ENCODE measurements around the gene FPGT.
"Not testable (repeated sequence)": the region's sequence is repeated elsewhere in the genome, so short reads cannot be mapped to it uniquely, and the experiment has no call there.

FPGT gene

DNA sequence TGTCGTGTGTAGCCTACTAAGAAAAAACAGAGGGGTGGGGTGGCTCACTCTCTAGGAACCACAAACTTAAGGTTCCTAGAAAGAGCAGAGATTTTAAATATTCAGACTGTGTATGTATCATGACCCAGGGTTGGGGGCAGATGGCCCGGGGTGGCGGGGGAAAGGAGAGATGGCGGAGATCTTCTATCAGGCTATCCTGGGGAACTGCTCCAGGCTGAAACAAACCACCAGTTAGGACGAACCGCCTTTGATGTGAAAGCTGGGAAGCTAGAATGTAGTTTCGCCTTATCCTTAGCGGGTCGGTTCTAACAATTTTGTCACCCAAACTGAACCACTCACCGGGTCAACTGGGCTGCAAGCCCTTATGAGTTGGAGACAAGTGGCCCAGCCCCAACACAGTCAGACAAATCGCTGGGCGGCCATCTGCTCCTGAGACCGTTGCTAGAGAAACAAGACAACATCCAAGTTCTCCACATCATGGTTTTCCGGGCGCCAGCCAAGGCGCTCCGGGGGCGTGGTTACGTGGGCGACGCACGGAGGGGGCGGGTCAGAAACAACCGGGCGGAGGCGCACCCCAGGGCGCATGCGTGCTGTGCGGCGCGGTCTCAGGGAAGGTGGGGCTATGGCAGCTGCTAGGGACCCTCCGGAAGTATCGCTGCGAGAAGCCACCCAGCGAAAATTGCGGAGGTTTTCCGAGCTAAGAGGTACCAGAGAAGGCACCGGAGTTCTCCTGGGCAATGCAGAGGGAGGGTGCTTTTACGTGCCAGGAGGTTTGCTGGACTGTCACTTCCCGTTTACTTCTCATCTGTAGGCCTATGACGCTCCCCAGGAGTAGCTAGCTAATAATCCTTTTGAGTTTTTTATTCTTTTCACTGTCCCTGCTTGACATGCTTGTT, at the start of gene FPGT, which contains the start of gene LRRIQ3:
Gene FPGT, plus strand, starts transcription at position 586 of the 896 bp plus-strand sequence. Its CDS starts 37 bp downstream, at position 623.
Gene LRRIQ3, minus strand, starts transcription at position 520 of the 896 bp plus-strand sequence. CDS start 14,492 bp downstream, outside the sequence.
- peak; percentile 95 to 97 for DNase-seq

DNA sequence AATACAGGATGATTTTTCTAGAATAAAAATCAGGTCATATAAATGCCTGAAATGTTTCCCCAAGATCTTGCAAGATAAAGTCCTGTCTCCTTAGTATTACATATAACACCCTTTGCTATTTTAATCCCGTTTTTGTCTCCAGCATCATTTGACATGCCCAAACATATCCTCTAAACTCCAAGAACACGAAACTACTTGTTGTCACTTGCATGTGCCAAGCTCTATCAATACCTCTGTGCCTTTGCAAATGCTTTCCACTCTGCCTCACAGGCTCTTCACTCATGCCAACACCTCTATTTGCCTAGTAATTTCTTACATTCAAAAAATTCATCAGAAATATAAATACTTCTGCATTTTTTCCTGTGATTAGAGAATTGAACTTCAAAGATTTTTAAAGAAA, 38.0 kb upstream of the FPGT start:
- DNase-seq, result no peak

GRCh38 chr1:74161497-74161896, 36.5 kb upstream of the FPGT start:
- DNase-seq, result no peak

- DNase-seq, result no peak
Measured at GRCh38 chr1:74162333-74162732, 35.7 kb upstream of the FPGT start.

GRCh38 chr1:74174423-74174822, 23.6 kb upstream of the FPGT start:
- not testable (repeated sequence) for DNase-seq

DNA sequence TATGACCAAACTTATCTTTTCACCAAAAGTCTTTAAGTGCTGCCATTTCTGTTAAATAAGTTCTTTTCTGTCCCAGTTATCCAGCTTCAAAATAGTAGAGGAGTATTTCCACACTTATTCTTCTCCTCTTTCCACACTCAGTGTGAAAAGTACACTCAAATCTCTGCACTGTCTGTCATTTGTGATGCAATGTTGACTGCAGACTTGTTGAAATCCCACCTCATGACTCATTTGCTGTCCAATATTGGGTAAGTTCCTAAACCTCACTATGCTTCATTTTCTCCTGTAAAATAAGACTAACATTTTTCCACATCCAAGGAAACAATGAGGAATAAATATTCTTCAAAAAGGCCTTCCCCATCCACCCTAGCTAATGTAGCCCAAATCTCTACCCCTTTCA, 17.6 kb upstream of the FPGT start:
- DNase-seq, result no peak

DNA sequence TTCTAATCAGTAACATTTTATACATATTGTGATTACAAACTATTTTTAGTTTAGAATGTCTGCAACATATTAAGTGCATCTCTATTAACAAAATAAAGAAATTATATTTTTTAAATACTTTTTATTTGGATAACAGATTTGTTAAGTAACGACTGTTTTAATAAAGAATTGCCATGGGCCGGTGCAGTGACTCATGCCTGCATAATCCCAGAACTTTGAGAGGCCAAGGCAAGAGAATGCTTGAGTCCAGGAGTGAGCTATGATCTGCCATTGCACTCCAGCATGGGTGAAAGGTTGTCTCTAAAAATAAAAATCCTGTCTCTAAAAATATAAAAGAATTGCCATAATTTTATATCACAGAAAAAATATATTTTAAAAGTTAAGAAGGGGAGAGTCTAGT, 4.1 kb upstream of the FPGT start:
- no peak for DNase-seq

GRCh38 chr1:74195339-74195738, 2.7 kb upstream of the FPGT start:
- DNase-seq, result no peak

- DNase-seq, result no peak
Measured at GRCh38 chr1:74197255-74197654, 787 bp upstream of the FPGT start.

GRCh38 chr1:74199504-74199903, 1.5 kb downstream of the FPGT start:
- DNase-seq, result no peak

DNA sequence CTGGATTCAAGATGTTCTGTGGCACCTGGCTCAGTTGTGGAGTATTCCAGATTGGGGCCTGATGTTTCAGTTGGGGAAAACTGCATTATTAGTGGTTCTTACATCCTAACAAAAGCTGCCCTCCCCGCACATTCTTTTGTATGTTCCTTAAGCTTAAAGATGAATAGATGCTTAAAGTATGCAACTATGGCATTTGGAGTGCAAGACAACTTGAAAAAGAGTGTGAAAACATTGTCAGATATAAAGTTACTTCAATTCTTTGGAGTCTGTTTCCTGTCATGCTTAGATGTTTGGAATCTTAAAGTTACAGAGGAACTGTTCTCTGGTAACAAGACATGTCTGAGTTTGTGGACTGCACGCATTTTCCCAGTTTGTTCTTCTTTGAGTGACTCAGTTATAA, 7.2 kb downstream of the FPGT start:
- no peak for DNase-seq

GRCh38 chr1:74215229-74215628, 17.2 kb downstream of the FPGT start:
- no peak for DNase-seq

DNA sequence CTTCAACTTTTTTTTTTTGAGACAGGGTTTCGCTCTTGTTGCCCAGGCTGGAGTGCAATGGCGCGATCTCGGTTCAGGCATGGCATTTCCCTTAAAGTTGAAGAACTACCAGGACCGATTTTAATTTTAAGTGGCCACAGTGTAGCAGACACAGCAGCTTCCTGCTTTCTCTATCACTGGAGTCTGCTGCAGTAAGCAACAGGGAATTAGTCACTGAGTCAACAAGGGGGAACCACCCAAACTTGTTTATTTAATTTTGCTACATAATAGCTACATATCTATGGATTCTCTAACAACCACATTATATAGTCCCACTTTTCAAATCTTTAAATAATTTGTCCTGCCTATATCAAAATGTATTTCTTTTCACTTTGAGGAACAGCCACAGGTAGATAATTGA, 24.7 kb downstream of the FPGT start:
- no peak for DNase-seq

DNA sequence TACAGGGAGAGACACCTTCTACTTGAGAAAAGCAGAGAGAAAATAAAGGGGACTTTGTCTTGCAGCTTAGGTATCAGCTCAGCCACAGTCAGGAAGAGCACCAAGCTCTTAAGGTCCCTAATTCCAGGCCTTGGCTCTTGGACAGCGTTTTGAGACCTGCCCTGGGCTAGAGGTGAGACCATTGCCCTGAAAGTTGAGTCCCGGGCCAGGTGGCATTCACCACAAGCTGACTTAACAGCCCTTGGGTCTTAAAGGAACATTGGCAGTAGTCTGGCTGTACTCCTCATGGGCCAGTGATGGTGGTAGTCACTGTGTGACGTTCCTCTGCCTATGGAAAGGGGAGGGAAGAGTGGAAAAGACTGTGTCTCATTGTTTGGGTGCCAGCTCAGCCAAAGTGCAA, 25.4 kb downstream of the FPGT start:
- DNase-seq, result no peak

- no peak for DNase-seq
Measured at GRCh38 chr1:74235153-74235552, 37.1 kb downstream of the FPGT start, which contains the start of gene TNNI3K. Gene TNNI3K (plus strand): TSS chr1:74235387. CDS start chr1:74235452, 65 bp downstream.

- DNase-seq, result no peak
Measured at GRCh38 chr1:74236440-74236839, 38.4 kb downstream of the FPGT start.

GRCh38 chr1:74237035-74237434, 39.0 kb downstream of the FPGT start:
- no peak for DNase-seq

- no peak for DNase-seq
Measured at GRCh38 chr1:74237787-74238186, 39.7 kb downstream of the FPGT start.

DNA sequence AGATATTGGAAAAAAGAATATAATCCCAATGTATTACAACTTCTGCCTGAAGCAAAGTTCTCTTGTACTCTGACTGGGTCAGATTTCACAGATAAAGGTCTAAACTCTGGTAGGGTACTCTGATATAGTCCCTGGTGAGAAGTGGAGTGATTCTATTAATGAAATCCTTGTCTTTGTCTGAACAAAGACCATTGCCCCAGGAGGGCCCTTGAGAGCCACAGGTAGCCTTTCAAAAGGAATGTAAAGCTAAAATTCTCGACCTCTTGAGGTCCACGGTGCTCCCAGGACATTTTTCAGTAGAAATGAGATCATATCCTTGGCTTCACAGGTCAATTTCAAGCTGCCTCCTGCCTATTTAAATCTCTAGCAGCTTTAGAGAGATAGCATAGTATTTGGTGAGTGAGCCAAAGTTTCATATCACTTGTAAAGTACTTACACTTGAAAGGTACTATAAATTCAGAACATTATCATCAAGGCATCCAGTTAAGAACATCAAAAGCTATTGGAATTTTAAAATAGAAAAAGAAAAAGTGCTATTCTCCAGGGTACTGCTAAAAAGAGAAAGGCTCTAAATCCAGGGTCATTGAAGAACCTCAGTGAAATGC, 47.2 kb downstream of the FPGT start:
- DNase-seq, result no peak

DNA sequence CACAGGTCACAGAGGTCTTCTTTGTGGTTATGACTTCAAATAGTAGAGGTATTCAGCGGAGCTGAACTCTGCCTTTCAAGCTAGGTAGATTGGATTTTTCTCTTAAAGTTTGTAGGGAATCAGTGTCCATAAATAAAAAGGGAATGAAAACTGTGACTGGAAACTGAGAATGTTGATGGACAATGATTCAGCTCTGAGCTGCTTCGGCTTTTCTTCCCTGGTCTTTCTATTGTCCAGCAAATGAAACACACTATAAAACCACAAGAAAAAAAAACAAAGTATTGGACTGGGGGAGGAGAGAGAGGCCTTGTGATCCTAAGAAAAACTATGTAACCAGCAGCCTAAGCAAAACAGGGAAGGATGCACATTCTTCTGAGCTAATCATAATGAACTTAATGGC, 48.3 kb downstream of the FPGT start:
- DNase-seq, result no peak

- DNase-seq, result no peak
Measured at GRCh38 chr1:74247881-74248528, 50.0 kb downstream of the FPGT start.

GRCh38 chr1:74253243-74253824, 55.3 kb downstream of the FPGT start:
- not testable (repeated sequence) for DNase-seq

Data from NCI-H2081 (cell line).